Measurements from ENCODE around the gene CCDC107. TPM values are rescaled to one million over a fixed set of nuclear protein-coding genes. Genes with fewer than 3 reads are reported as not detected.
A peak's percentile ranks its signal among the peaks of the same experiment; 100 is the strongest.

Gene CCDC107
- total RNA-seq, 1 experiment from 2014 or later: 12.5 TPM

DNA sequence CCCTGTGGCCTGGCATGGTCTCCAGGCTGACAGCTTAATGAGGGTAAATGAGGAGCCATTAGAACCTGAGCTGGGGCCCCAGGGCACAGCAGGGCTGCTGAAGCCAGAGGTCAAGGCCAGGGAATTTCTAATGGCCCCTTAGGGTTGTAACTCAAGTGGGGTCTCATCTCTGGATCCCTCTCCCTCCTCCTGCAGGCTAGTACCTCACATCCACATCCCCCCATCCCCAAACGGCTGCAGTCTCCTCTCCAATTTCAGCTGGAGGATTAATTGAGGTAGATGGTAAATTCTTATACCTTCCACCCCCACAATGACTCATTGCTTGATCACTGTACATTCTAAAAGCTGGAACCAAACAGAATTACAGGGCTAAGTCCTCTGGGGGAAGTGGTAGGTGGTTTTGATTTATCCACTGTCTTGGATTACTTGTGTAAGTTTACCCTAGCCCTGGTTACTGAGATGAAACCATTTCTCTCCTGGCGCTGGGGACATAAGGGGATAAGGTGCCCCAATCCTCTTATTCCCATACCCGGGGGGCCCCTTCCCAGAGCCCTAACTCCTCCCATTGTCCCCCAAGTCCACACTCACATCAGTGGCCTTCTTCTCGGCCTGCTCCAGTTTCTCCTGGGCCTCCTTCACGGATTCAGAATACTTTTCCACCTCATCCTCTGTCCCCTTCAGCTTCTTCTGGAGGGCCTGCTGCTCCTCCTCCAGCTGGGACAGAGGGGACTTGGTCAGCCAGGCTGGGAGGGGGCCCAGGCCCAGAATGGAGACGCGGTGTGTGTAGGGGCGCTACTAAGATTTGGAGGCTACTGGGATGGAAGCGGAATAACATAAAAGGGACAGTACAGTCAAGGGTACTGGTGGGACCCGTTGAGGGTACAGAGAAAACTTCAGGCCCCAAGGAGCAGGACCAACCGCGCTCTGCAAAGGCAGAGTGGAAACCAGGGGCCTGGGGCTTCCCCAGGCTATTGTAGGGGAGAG is 30.8 kb downstream of the CCDC107 start:
- BruUV-seq (replicated peaks): TSS peak; percentile 24
- peak; percentile 86 for DNase-seq (ENCODE audit: unreplicated experiment)
- Mint-ChIP-seq H3K4me1 (ENCODE audit: insufficient read depth, unreplicated experiment) (peaks cover 24% of the 10 kb centered on the region), H3K27me3 (ENCODE audit: insufficient read depth, unreplicated experiment) (no peaks in the 10 kb centered on the region), H3K36me3 (ENCODE audit: insufficient read depth, unreplicated experiment) (peaks cover 29% of the 10 kb centered on the region), H3K4me3 (ENCODE audit: unreplicated experiment) (peak overlapping the region; percentile 79), H3K27ac (ENCODE audit: low read depth, unreplicated experiment) (peak overlapping the region; percentile 72), H3K9me3 (ENCODE audit: unreplicated experiment) (no peaks in the 10 kb centered on the region)
- TF ChIP-seq CTCF (IDR thresholded peaks at IDR 0.05; ENCODE audit: unreplicated experiment): no peak
- intact Hi-C loops (cut with micrococcal nuclease): loop anchor here (1.0 to 2.0 kb wide), 2 partner anchors 30 to 43 kb away; partner anchors contain the start of genes CCDC107, CREB3, RMRP and TLN1
- ChIA-PET CTCF (interaction anchor here (0.5 to 2.4 kb wide), 11 partner anchors 8 to 1017 kb away, joined by 3 to 12 read pairs (median 5); partner anchors contain the start of genes CCDC107 and RMRP), POLR2A (interaction anchor here (0.6 to 5.4 kb wide), 13 partner anchors 9 to 124 kb away, joined by 3 to 38 read pairs (median 5); partner anchors contain the start of genes ARHGEF39, CA9, CCDC107 and CREB3)

DNA sequence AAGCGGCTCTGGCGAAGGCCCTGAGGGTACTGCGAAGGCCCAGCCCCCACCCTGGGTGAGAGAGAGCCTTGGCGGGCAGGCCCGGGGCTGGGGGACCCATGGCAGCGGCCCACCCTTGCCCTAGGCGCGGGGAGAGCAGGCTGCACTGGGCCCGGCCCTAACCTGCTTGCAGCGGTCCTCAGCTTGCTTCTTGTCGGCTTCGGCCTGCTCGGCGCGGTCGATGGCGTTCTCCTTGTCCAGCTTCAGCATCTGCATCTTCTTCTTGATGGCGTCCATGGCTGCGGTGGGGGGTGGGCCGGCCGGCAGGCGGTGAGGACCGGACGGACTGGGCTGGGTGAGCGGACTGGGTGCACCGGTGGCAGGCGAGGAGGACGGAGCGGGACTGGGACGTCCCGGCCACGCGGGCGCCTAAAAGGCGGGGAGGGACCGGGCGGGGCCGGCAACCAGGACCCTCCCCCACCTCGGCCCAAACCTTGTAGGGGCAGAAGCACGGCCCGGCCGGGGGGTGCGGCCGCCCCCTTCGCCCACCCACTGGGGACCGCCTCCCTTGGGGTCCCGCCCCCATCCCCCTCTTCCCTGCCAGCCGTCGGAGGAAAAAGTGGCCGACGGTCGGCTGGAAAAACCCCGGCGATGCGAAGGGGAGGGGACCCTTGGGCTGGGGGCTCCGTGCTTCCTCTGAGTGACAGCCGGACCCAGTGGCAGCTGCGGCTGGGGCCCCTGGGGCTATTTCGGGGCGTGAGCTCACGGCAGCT is 31.6 kb downstream of the CCDC107 start, which contains the start of gene TPM2:
Gene TPM2, minus strand, starts transcription at position 384 of the 752 bp plus-strand sequence. Its CDS starts 108 bp downstream, at position 276.
- no peaks in the 10 kb centered on the region for H3K9me3 Mint-ChIP-seq (ENCODE audit: unreplicated experiment)
- peak; percentile 70 for DNase-seq (ENCODE audit: unreplicated experiment)
- POLR2A ChIA-PET: interaction anchor here (1.2 to 5.4 kb wide), 12 partner anchors 10 to 109 kb away, joined by 3 to 38 read pairs (median 4); partner anchors contain the start of genes ARHGEF39, CCDC107, CREB3 and RMRP
- CTCF ChIA-PET: interaction anchor here (0.6 to 2.4 kb wide), 8 partner anchors 9 to 44 kb away, joined by 3 to 12 read pairs (median 6); partner anchors contain the start of genes CCDC107 and RMRP
- H3K36me3 Mint-ChIP-seq (ENCODE audit: insufficient read depth, unreplicated experiment): peaks cover 24% of the 10 kb centered on the region
- BruUV-seq (replicated peaks): TSS peak; percentile 57
- peaks cover 24% of the 10 kb centered on the region for H3K4me1 Mint-ChIP-seq (ENCODE audit: insufficient read depth, unreplicated experiment)
- TF ChIP-seq CTCF (IDR thresholded peaks at IDR 0.05; ENCODE audit: unreplicated experiment): no peak
- H3K27ac Mint-ChIP-seq (ENCODE audit: low read depth, unreplicated experiment): peak within 1 kb of the TSS; percentile 72
- intact Hi-C loops (cut with micrococcal nuclease): loop anchor here (2.0 kb wide), 1 partner anchor 31 kb away; the partner anchor contains the start of genes CCDC107 and RMRP
- H3K27me3 Mint-ChIP-seq (ENCODE audit: insufficient read depth, unreplicated experiment): no peaks in the 10 kb centered on the region
- H3K4me3 Mint-ChIP-seq (ENCODE audit: unreplicated experiment): peak within 1 kb of the TSS; percentile 79

- ChIA-PET CTCF (interaction anchor here (0.6 to 8.1 kb wide), 5 partner anchors 8 to 44 kb away, joined by 3 to 155 read pairs (median 4); no protein-coding TSS in a partner anchor), POLR2A (interaction anchor here (1.2 to 5.4 kb wide), 12 partner anchors 11 to 93 kb away, joined by 3 to 38 read pairs (median 5); partner anchors contain the start of genes ARHGEF39, CCDC107, CREB3 and RMRP)
- Mint-ChIP-seq H3K27me3 (ENCODE audit: insufficient read depth, unreplicated experiment) (no peaks in the 10 kb centered on the region), H3K4me1 (ENCODE audit: insufficient read depth, unreplicated experiment) (peaks cover 24% of the 10 kb centered on the region), H3K27ac (ENCODE audit: low read depth, unreplicated experiment) (peak overlapping the region; percentile 72), H3K36me3 (ENCODE audit: insufficient read depth, unreplicated experiment) (peaks cover 18% of the 10 kb centered on the region), H3K9me3 (ENCODE audit: unreplicated experiment) (no peaks in the 10 kb centered on the region), H3K4me3 (ENCODE audit: unreplicated experiment) (peak overlapping the region; percentile 79)
- no peak for TF ChIP-seq CTCF (IDR thresholded peaks at IDR 0.05; ENCODE audit: unreplicated experiment)
- intact Hi-C loops (cut with micrococcal nuclease): no loop called here
- DNase-seq (ENCODE audit: unreplicated experiment): peak; percentile 30
- no TSS peak for BruUV-seq (replicated peaks)
Observed at GRCh38 chr9:35690294-35690613, 32.2 kb downstream of the CCDC107 start.

Data from MCF 10A (cell line).